Measurements from ENCODE around the gene NFKBIE.

GRCh38 chr6:44278774-44279697, 13.7 kb upstream of the NFKBIE start:
- TF ChIP-seq EZH2 (IDR thresholded peaks at IDR 0.05) (no peak), POLR2AphosphoS5 (IDR thresholded peaks at IDR 0.05; ENCODE audit: borderline replicate concordance, low read depth, low read length) (no peak)

Measured in SK-N-MC (cell line).